GM18868 (cell line): Measurements from ENCODE around the gene MEGF10.
A peak's percentile ranks its signal among the peaks of the same experiment; 100 is the strongest.
"Not testable (repeated sequence)": the region's sequence is repeated elsewhere in the genome, so short reads cannot be mapped to it uniquely, and the experiment has no call there.

Experiments used
- ATAC-seq: cut with Tn5 transposase; IDR thresholded peaks from one replicate; pipeline ENCODE4 v1.9.1; 2021; ENCODE audit warnings: mild to moderate bottlenecking, moderate library complexity; ENCODE audit not compliant: unreplicated experiment

The MEGF10 gene

GRCh38 chr5:127290019-127290945 is at the start of gene MEGF10:
Gene MEGF10, plus strand, starts transcription at chr5:127290796. Its CDS starts 40,513 bp downstream, at chr5:127331309.
- peak; percentile 72 for ATAC-seq

- no peak for ATAC-seq
Measured at GRCh38 chr5:127243011-127243410, 47.6 kb upstream of the MEGF10 start.

DNA sequence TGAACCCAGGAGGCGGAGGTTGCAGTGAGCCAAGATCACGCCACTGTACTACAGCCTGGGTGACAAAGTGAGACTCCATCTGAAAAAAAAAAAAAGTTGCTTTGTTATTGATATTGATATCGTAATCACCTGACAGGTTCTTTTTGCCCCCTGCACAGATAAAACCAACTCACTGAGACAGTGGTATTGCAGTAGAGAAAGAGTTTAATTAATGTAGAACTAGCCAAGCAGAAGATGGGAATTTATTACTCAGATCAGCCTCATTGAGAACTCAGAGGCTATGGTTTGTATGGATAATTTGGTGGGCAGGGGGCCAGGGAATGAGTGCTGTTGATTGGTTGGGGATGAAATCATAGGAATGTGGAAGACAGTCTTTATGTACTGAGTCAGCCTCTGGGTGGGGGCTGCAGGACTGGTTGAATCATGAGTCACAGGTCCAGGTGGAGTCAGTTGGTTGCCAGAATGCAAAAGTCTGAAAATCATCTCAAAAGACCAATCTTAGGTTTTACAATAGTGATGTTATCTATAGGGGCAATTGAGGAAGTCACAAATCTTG is 35.8 kb upstream of the MEGF10 start:
- no peak for ATAC-seq

DNA sequence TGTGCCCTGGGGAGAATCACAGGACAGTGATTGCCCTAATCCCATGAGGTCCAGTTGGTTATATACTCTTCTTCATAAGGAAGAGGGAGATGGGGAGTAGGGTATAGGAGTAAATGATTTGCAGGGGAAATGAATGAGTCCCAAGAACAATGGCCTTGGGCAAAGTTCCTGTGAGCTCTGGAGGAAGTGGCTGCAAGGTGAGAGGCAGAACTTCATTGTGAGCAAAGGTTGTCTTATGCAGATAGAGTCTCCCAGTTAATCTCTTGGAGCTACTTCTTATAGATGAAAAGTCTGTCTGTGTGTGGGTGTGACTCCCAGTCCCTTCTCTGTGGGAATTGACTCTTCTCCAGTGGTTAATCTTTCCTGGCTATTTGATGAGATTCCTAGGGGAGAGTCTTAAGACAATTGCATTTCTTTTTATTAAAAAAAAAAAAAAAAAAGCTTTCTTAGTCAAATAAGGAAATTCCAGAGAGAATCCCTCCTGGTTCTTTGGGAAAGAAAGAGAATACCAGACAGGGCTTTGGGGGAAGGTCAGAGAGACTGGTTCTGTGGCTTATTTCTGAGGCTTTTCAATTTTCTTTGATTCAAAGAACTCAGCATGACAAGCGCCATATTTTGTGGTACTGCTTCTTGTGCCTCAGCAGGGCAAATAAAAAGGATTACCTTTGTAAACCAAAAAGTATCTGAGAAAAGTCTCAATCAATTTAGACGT is 33.6 kb upstream of the MEGF10 start:
- no peak for ATAC-seq

GRCh38 chr5:127260686-127261085 is 29.9 kb upstream of the MEGF10 start:
- no peak for ATAC-seq

DNA sequence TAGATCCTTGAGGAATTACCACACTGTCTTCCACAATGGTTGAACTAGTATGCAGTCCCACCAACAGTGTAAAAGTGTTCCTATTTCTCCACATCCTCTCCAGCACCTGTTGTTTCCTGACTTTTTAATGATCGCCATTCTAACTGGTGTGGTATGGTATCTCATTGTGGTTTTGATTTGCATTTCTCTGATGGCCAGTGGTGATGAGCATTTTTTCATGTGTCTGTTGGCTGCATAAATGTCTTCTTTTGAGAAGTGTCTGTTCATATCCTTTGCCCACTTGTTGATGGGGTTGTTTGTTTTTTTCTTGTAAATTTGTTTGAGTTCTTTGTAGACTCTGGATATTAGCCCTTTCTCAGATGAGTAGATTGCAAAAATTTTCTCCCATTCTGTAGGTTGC is 25.1 kb upstream of the MEGF10 start:
- ATAC-seq = not testable (repeated sequence)

GRCh38 chr5:127268342-127268741 is 22.3 kb upstream of the MEGF10 start:
- not testable (repeated sequence) for ATAC-seq

- ATAC-seq = not testable (repeated sequence)
Measured at GRCh38 chr5:127270713-127271112, 19.9 kb upstream of the MEGF10 start.

DNA sequence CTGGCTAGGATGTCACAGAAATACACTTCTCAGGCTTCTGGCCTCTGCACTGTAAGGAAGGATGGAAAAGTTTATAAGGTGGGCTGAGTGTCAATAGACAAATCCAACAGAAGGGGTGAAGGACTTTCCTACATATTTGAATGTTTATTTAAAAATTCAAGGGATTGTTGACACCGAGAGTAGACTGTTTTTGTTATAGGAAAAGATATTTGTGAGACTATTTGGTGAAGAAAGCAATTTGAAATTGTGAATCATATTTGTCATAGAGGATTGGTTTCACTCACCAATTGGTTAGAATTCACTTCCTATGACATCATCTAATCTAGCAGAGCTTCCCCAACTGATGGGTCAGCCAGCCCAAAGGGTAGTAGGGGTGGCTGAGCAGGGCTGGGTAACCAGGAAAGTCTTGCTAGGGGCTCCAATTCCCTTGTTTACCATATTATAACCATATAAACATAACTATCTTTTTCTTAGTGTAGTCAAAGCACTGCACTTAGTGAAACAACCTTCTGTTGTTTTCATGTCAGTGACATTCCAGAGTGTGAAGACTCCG is 14.9 kb upstream of the MEGF10 start:
- no peak for ATAC-seq

GRCh38 chr5:127280491-127281220 is 9.9 kb upstream of the MEGF10 start:
- ATAC-seq = no peak

DNA sequence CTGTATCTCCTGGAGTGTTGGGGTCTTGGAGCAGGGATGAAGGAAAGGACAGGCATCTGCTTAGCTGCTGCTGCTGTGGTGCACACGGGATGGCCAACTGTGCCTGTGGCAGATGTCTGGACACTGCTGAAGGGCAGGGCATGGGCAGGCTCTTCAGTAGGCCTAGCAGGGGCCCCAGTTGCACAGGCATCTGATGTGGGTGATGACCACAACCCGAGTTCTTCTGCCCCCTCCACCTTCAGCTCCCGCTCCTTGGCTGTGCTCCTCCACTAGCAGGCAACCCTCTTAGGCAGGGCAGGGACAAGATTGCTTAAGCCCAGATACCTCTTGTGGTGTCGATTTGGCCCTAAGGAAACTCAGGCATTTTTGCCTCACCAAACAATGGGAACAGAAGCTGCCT is 9.0 kb upstream of the MEGF10 start:
- ATAC-seq = no peak

DNA sequence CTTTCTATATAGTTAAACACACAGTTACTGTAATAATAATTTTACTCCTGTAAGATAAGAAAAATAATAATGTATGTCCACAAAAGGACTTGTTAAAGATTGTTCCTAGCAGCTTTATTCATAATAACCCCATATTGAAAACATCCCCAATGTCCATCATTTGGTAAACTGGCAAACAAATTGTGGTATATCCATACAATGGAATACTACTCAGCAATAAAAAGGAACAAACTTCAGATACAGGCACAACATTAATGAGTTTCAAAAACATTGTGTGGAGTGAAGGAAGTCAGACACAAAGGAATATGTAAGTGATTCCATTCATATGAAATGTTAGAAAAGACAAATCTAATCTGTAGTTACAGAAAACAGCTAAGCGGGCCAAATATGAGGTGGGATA is 1.9 kb upstream of the MEGF10 start:
- ATAC-seq = no peak

DNA sequence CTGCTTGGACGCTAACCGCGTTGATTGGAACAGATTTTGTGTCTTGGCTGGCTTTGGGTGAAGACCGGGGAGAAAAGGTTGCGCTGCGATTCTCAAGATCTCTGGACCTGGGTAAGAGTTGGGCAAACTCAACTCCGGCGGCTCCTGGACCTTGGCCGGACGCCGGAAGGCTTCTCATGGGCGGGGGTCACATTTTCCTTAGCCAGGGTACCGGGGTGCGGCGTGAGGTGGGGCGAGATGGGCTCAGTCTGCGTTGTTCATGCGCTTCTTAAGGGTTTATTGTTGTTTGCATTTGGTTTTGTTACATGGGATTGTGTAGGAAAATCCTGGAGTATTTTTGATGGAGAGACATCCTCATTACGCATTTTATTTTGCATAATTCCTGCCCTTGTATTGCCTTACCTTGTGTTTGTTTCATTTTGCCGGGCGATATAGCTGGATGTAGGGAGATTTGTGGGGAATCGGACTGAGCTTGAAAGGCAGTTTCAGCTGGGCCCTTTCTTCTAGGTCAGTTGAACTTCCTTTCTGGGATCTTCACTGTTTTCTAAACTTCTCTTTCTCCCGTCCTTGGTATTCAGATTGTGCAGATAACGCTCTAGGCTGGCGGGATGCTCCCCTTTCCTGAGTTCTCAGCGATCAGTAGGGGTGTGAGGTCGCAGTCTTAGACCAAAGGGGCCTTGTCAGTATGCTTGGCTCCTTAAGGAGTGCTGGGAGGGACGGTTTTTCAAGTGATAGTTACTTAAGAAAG is 524 bp downstream of the MEGF10 start:
- no peak for ATAC-seq

DNA sequence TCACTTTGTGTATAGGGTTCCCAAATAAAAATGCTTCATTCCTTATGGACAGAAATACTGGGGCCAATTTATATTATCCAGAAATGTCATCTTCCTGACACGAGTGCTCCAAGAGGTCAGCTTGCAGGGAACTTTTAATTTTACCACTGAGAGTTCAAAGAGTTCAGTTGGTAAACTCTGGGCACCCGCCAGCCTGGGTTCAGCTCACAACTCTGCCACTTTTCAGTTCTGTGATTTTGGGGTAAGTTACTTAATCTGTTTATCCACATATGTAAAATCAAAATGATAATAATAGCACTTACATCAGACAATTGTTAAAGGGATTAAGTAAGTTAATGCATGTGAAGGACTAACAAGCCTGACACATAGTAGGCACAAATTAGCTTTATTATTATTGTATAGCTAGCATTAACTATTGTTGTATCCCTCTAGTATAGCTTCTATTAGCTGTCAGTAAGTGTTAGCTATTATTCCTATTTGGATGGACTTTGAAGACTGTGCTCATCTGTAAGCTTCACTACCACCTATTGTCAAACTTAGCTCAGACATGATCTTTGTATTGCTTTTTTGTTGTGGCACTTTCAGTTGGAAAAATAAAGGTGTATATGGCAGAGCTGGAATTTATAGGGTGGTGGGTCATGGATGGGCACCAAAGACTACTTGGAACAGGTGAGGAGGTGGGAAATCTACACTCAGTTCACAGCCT is 1.6 kb downstream of the MEGF10 start:
- no peak for ATAC-seq

- no peak for ATAC-seq
Measured at GRCh38 chr5:127293373-127293772, 2.8 kb downstream of the MEGF10 start.

DNA sequence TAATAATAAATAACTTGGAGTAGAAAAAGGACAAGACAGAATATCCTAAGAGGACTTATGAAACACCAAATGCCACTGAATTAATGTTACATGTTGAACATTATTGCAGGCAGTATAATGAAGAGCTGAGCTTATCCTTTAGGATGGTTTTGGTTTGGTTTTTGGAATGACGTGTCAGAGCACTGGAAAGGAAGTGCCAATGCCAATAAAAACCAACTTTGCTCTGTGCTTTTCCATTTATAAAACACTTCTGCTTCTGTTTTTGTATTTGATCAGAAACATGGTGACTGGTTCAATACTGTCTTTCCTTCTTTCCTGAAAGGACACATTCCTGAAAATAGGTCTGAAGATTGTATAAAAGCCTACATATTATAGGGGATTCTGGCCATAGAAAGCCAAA is 4.2 kb downstream of the MEGF10 start:
- no peak for ATAC-seq

- no peak for ATAC-seq
Measured at GRCh38 chr5:127295454-127295853, 4.9 kb downstream of the MEGF10 start.

DNA sequence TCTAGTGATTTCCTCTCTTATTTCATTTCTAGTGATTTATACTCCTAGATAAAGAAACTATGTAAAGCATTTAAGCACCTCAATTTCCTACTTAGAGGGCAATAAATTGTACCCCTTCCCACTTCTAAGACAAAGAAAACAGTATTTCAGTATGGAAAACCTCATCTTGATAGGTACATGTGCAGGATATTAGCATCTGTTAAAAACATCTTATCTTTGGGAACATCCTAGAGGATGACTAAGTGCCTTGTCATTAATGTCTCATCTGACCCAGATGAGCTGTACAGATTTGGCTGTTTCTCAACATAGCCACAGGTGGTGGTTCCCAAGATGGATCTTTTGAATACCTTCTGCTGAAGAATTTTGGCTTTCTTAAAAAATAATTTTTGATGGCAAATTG is 5.7 kb downstream of the MEGF10 start:
- ATAC-seq = no peak

GRCh38 chr5:127296894-127297293 is 6.3 kb downstream of the MEGF10 start:
- not testable (repeated sequence) for ATAC-seq
